ENCODE data around the gene THAP7. TPM values are rescaled to one million over a fixed set of nuclear protein-coding genes. Genes with fewer than 3 reads are reported as not detected.

Gene THAP7
- total and polyA plus RNA-seq, 9 of the 15 experiments (the other 6 are each of a cell fraction or from before 2014, with no cell fraction given), result 7.9 to 263 (median 84.1) TPM

DNA sequence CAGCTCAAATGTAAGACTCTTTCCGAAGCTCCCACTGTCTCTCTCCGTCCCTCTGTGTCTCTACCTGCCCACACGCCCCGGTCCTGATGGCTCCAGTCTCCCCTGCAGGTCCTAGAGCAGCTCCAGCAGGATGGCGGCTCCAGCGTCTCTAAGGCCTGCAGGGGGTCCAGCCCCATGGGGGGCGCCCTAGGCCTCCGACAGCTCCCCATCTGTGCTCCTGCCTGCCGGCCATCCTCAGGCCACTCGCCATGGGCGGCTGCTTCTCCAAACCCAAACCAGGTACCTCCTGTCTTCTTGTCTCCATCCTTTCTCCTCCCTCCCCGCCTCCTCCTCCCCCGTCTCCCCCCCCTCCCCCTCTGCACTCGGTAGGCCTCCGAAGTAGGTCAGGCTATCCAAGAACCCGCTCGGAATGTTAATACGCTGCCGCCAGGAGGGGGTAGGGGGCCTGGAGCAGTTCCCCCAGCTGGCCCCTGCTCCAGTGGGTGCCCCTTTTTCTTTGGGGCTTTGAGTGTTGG is 34.2 kb downstream of the THAP7 start (continued):
- TF ChIP-seq, protein P1, sequence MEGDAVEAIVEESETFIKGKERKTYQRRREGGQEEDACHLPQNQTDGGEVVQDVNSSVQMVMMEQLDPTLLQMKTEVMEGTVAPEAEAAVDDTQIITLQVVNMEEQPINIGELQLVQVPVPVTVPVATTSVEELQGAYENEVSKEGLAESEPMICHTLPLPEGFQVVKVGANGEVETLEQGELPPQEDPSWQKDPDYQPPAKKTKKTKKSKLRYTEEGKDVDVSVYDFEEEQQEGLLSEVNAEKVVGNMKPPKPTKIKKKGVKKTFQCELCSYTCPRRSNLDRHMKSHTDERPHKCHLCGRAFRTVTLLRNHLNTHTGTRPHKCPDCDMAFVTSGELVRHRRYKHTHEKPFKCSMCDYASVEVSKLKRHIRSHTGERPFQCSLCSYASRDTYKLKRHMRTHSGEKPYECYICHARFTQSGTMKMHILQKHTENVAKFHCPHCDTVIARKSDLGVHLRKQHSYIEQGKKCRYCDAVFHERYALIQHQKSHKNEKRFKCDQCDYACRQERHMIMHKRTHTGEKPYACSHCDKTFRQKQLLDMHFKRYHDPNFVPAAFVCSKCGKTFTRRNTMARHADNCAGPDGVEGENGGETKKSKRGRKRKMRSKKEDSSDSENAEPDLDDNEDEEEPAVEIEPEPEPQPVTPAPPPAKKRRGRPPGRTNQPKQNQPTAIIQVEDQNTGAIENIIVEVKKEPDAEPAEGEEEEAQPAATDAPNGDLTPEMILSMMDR (IDR thresholded peaks at IDR 0.05 in 2 of 3, conservative IDR thresholded peaks at IDR 0.05 in 1 of 3; ENCODE audit: insufficient read depth in 2 of 3, low read depth in 1 of 3, low read length in 3 of 3), result peak; percentile 22 to 36 (median 29); a peak in 3 of 6 replicates
- TF ChIP-seq TCFL5 (CRISPR knock-in tag; conservative IDR thresholded peaks at IDR 0.05), result no peak
- no peak for TF ChIP-seq SAP30 (IDR thresholded peaks at IDR 0.05; ENCODE audit: borderline replicate concordance, insufficient read depth, low read depth, low read length, poor library complexity, severe bottlenecking)
- TF ChIP-seq ZC3H4 (CRISPR knock-in tag; IDR thresholded peaks at IDR 0.05; ENCODE audit: borderline replicate concordance), result no peak
- TF ChIP-seq FOXA3 (CRISPR knock-in tag; conservative IDR thresholded peaks at IDR 0.05 in 1 of 2, IDR thresholded peaks at IDR 0.05 in 1 of 2), result no peak
- no peak for TF ChIP-seq CBX5 (IDR thresholded peaks at IDR 0.05; ENCODE audit: borderline replicate concordance, low read depth)
- TF ChIP-seq, protein P2, sequence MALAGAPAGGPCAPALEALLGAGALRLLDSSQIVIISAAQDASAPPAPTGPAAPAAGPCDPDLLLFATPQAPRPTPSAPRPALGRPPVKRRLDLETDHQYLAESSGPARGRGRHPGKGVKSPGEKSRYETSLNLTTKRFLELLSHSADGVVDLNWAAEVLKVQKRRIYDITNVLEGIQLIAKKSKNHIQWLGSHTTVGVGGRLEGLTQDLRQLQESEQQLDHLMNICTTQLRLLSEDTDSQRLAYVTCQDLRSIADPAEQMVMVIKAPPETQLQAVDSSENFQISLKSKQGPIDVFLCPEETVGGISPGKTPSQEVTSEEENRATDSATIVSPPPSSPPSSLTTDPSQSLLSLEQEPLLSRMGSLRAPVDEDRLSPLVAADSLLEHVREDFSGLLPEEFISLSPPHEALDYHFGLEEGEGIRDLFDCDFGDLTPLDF (CRISPR knock-in tag; IDR thresholded peaks at IDR 0.05), result no peak
- no peak for TF ChIP-seq MEIS2 (IDR thresholded peaks at IDR 0.05; ENCODE audit: partially characterized antibody)
- TF ChIP-seq HEY1 (CRISPR knock-in tag; IDR thresholded peaks at IDR 0.05; ENCODE audit: borderline replicate concordance), result no peak
- no peak for TF ChIP-seq ZNF41 (CRISPR knock-in tag; conservative IDR thresholded peaks at IDR 0.05)
- TF ChIP-seq, protein P3, sequence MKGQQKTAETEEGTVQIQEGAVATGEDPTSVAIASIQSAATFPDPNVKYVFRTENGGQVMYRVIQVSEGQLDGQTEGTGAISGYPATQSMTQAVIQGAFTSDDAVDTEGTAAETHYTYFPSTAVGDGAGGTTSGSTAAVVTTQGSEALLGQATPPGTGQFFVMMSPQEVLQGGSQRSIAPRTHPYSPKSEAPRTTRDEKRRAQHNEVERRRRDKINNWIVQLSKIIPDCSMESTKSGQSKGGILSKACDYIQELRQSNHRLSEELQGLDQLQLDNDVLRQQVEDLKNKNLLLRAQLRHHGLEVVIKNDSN (CRISPR knock-in tag; IDR thresholded peaks at IDR 0.05), result no peak
- TF ChIP-seq CREM (IDR thresholded peaks at IDR 0.05; ENCODE audit: low read depth), result no peak
- TF ChIP-seq, protein P4, sequence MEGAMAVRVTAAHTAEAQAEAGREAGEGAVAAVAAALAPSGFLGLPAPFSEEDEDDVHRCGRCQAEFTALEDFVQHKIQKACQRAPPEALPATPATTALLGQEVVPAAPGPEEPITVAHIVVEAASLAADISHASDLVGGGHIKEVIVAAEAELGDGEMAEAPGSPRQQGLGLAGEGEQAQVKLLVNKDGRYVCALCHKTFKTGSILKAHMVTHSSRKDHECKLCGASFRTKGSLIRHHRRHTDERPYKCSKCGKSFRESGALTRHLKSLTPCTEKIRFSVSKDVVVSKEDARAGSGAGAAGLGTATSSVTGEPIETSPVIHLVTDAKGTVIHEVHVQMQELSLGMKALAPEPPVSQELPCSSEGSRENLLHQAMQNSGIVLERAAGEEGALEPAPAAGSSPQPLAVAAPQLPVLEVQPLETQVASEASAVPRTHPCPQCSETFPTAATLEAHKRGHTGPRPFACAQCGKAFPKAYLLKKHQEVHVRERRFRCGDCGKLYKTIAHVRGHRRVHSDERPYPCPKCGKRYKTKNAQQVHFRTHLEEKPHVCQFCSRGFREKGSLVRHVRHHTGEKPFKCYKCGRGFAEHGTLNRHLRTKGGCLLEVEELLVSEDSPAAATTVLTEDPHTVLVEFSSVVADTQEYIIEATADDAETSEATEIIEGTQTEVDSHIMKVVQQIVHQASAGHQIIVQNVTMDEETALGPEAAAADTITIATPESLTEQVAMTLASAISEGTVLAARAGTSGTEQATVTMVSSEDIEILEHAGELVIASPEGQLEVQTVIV (CRISPR knock-in tag; IDR thresholded peaks at IDR 0.05; ENCODE audit: borderline replicate concordance), result no peak
- no peak for TF ChIP-seq ZNF212 (CRISPR knock-in tag; IDR thresholded peaks at IDR 0.05)
- 0 out of 2 replicates have a peak, but pooled peaks have one; percentile 32 for TF ChIP-seq DIDO1 (tag; IDR thresholded peaks at IDR 0.05; ENCODE audit: low read depth)
- TF ChIP-seq, protein P5, sequence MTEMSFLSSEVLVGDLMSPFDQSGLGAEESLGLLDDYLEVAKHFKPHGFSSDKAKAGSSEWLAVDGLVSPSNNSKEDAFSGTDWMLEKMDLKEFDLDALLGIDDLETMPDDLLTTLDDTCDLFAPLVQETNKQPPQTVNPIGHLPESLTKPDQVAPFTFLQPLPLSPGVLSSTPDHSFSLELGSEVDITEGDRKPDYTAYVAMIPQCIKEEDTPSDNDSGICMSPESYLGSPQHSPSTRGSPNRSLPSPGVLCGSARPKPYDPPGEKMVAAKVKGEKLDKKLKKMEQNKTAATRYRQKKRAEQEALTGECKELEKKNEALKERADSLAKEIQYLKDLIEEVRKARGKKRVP (CRISPR knock-in tag; IDR thresholded peaks at IDR 0.05), result no peak
- TF ChIP-seq, protein P6, sequence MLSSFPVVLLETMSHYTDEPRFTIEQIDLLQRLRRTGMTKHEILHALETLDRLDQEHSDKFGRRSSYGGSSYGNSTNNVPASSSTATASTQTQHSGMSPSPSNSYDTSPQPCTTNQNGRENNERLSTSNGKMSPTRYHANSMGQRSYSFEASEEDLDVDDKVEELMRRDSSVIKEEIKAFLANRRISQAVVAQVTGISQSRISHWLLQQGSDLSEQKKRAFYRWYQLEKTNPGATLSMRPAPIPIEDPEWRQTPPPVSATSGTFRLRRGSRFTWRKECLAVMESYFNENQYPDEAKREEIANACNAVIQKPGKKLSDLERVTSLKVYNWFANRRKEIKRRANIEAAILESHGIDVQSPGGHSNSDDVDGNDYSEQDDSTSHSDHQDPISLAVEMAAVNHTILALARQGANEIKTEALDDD (IDR thresholded peaks at IDR 0.05), result no peak
